ENCODE data around the gene PXDN.

GRCh38 chr2:1744151-1744445, 217 bp downstream of the PXDN start:
- no peak for TF ChIP-seq YY1 (IDR thresholded peaks at IDR 0.05; ENCODE audit: borderline replicate concordance in 1 of 3, control insufficient read depth in 1 of 3, extremely low read depth in 1 of 3, insufficient read depth in 3 of 3, insufficient read length in 1 of 3, insufficient replicate concordance in 2 of 3, low read depth in 1 of 3, low read length in 2 of 3)
- TF ChIP-seq ZKSCAN1 (IDR thresholded peaks at IDR 0.05; ENCODE audit: low read depth, low read length): no peak
- TF ChIP-seq BACH1 (tag; IDR thresholded peaks at IDR 0.05): no peak
- no peak for TF ChIP-seq PREB (CRISPR knock-in tag; IDR thresholded peaks at IDR 0.05)
- no peak for TF ChIP-seq SP2 (IDR thresholded peaks at IDR 0.05; ENCODE audit: extremely low read depth, low read depth, low read length, poor library complexity, severe bottlenecking)
- TF ChIP-seq CTCF (IDR thresholded peaks at IDR 0.05 in 2 of 3, conservative IDR thresholded peaks at IDR 0.05 in 1 of 3; ENCODE audit: insufficient read depth in 2 of 3, low read depth in 1 of 3, low read length in 3 of 3): no peak
- TF ChIP-seq POLR2A (conservative IDR thresholded peaks at IDR 0.05): no peak
- TF ChIP-seq KAT2B (IDR thresholded peaks at IDR 0.05; ENCODE audit: low read depth, low read length): no peak
- no peak for TF ChIP-seq ETS2 (tag; IDR thresholded peaks at IDR 0.05; ENCODE audit: borderline replicate concordance, poor library complexity, severe bottlenecking)

Data from K562 (cell line).